K562 (cell line): ENCODE results near the gene SLC35E2B.
"Not testable (repeated sequence)": the region's sequence is repeated elsewhere in the genome, so short reads cannot be mapped to it uniquely, and the experiment has no call there.

Source experiments
- ETV6 ChIP-seq, 3 experiments: fragments of 150-350 bp in 1 of 3; sonication (generic) in 1 of 3; formaldehyde crosslinking in 1 of 3; IDR thresholded peaks; 2 replicates each; pipeline versions ENCODE4 v1.6.1 to v1.8.0; 2014 to 2022; ENCODE audit warnings: borderline replicate concordance in 2 of 3, low read depth in 2 of 3, antibody characterized with exemption in 1 of 3, low read length in 1 of 3, mild to moderate bottlenecking in 1 of 3, missing genetic modification reagents in 1 of 3
- ZNF644 ChIP-seq: fragments of 200-800 bp; sonication (Bioruptor generic); IDR thresholded peaks from 2 replicates; pipeline ENCODE4 v1.6.1; 2016; ENCODE audit warnings: low read depth, missing genetic modification characterization, missing compliant biosample characterization
- ZNF76 ChIP-seq: fragments of 250-450 bp; sonication (Bioruptor Pico); IDR thresholded peaks from 2 replicates; pipeline ENCODE4 v1.4.0; 2020; ENCODE audit warnings: mild to moderate bottlenecking, moderate library complexity, borderline replicate concordance
- TF ChIP-seq, protein P1 (sequence below): fragments of 150-350 bp; IDR thresholded peaks from 2 replicates; pipeline ENCODE4 v1.6.1; 2014; ENCODE audit warnings: low read depth, mild to moderate bottlenecking, low read length, borderline replicate concordance
- TF ChIP-seq, protein P2 (sequence below), 3 experiments: IDR thresholded peaks in 2 of 3; conservative IDR thresholded peaks in 1 of 3; 2 replicates each; pipeline ENCODE4 v1.5.1; 2011 to 2012; ENCODE audit warnings: low read length in 3 of 3, mild to moderate bottlenecking in 3 of 3, control low read depth in 2 of 3, improper control_type of control experiment in 1 of 3, inconsistent platforms in 1 of 3, low read depth in 1 of 3, mixed read lengths in 1 of 3, moderate library complexity in 1 of 3; ENCODE audit not compliant: insufficient read depth in 2 of 3

DNA sequence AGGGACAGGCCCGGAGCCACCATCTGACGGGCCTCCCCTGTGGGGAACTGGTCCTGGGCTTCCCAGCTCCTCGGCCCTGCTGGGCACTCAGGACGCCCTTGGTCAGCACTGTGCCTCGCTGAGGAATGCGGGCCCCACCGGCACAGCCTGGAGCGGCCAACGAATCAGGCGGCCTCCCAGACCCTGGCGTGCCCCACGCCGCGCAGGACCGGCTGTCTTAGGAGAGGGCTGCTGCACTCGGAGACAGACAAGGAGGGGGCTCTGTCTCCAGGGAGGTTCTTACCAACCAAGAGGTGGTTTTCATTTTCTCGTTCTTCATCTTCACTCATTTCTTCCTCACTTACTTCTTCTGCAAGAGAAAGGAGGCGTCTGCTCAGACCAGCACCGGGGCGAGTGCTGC, 15.3 kb upstream of the SLC35E2B start:
- TF ChIP-seq, protein P1, sequence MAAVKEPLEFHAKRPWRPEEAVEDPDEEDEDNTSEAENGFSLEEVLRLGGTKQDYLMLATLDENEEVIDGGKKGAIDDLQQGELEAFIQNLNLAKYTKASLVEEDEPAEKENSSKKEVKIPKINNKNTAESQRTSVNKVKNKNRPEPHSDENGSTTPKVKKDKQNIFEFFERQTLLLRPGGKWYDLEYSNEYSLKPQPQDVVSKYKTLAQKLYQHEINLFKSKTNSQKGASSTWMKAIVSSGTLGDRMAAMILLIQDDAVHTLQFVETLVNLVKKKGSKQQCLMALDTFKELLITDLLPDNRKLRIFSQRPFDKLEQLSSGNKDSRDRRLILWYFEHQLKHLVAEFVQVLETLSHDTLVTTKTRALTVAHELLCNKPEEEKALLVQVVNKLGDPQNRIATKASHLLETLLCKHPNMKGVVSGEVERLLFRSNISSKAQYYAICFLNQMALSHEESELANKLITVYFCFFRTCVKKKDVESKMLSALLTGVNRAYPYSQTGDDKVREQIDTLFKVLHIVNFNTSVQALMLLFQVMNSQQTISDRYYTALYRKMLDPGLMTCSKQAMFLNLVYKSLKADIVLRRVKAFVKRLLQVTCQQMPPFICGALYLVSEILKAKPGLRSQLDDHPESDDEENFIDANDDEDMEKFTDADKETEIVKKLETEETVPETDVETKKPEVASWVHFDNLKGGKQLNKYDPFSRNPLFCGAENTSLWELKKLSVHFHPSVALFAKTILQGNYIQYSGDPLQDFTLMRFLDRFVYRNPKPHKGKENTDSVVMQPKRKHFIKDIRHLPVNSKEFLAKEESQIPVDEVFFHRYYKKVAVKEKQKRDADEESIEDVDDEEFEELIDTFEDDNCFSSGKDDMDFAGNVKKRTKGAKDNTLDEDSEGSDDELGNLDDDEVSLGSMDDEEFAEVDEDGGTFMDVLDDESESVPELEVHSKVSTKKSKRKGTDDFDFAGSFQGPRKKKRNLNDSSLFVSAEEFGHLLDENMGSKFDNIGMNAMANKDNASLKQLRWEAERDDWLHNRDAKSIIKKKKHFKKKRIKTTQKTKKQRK, result not testable (repeated sequence)
- not testable (repeated sequence) for TF ChIP-seq ETV6 (IDR thresholded peaks at IDR 0.05; ENCODE audit: borderline replicate concordance in 1 of 2, low read depth in 2 of 2, low read length in 1 of 2); ETV6 (CRISPR knock-in tag; IDR thresholded peaks at IDR 0.05; ENCODE audit: borderline replicate concordance); ZNF76 (CRISPR knock-in tag); ZNF644 (tag)
- TF ChIP-seq, protein P2, sequence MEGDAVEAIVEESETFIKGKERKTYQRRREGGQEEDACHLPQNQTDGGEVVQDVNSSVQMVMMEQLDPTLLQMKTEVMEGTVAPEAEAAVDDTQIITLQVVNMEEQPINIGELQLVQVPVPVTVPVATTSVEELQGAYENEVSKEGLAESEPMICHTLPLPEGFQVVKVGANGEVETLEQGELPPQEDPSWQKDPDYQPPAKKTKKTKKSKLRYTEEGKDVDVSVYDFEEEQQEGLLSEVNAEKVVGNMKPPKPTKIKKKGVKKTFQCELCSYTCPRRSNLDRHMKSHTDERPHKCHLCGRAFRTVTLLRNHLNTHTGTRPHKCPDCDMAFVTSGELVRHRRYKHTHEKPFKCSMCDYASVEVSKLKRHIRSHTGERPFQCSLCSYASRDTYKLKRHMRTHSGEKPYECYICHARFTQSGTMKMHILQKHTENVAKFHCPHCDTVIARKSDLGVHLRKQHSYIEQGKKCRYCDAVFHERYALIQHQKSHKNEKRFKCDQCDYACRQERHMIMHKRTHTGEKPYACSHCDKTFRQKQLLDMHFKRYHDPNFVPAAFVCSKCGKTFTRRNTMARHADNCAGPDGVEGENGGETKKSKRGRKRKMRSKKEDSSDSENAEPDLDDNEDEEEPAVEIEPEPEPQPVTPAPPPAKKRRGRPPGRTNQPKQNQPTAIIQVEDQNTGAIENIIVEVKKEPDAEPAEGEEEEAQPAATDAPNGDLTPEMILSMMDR (IDR thresholded peaks at IDR 0.05 in 2 of 3, conservative IDR thresholded peaks at IDR 0.05 in 1 of 3; ENCODE audit: insufficient read depth in 2 of 3, low read depth in 1 of 3, low read length in 3 of 3), result not testable (repeated sequence)
